WTC11 (cell line): Measurements from ENCODE around the gene SCUBE1. TPM values are rescaled to one million over a fixed set of nuclear protein-coding genes. Genes with fewer than 3 reads are reported as not detected.

Experiments
- ATAC-seq: fragments of 200-7000 bp; cut with Tn5 transposase; 2 replicates; pipeline ENCODE4 v1.10.0; 2021; ENCODE audit warnings: mild to moderate bottlenecking, moderate library complexity
- CTCF ChIA-PET: fragments of 300-600 bp; sonication (Branson Sonifier 250); formaldehyde crosslinking; loops from one replicate; lab custom pipeline; 2021; ENCODE audit warnings: antibody characterized with exemption; lab: Charles Lee
- POLR2A ChIA-PET: fragments of 350-600 bp; sonication (Branson Sonifier 250); formaldehyde crosslinking; loops from one replicate; lab custom pipeline; 2021; ENCODE audit warnings: antibody characterized with exemption; lab: Charles Lee
- DNase-seq: peaks from one replicate; pipeline ENCODE4 v3.0.0; 2021; ENCODE audit warnings: low spot score
- H3K27ac Mint-ChIP-seq: 2 replicates; pipeline ENCODE4 v1.8.0; 2021; ENCODE audit warnings: mixed read lengths
- H3K27me3 Mint-ChIP-seq: 2 replicates; pipeline ENCODE4 v1.8.0; 2021; ENCODE audit warnings: low read depth, mild to moderate bottlenecking, moderate library complexity, mixed read lengths
- H3K36me3 Mint-ChIP-seq: 2 replicates; pipeline ENCODE4 v1.8.0; 2021; ENCODE audit warnings: mixed read lengths
- H3K4me1 Mint-ChIP-seq: 2 replicates; pipeline ENCODE4 v1.8.0; 2022; ENCODE audit warnings: mixed read lengths
- H3K4me3 Mint-ChIP-seq: 2 replicates; pipeline ENCODE4 v1.8.0; 2021; ENCODE audit warnings: mild to moderate bottlenecking, moderate library complexity, mixed read lengths
- H3K9me3 Mint-ChIP-seq: 2 replicates; pipeline ENCODE4 v1.8.0; 2021; ENCODE audit warnings: mixed read lengths
- ELF4 ChIP-seq: sonication (generic); formaldehyde crosslinking; IDR thresholded peaks from 2 replicates; pipeline ENCODE4 v1.8.1; 2022; ENCODE audit warnings: low read depth, mild to moderate bottlenecking, moderate library complexity, missing genetic modification reagents
- ETV6 ChIP-seq: sonication (generic); formaldehyde crosslinking; IDR thresholded peaks from 2 replicates; pipeline ENCODE4 v1.8.1; 2022; ENCODE audit warnings: mild to moderate bottlenecking, missing genetic modification reagents
- JUN ChIP-seq: sonication (generic); formaldehyde crosslinking; IDR thresholded peaks from 2 replicates; pipeline ENCODE4 v1.8.0; 2023; ENCODE audit warnings: mild to moderate bottlenecking, missing genetic modification reagents
- NR3C1 ChIP-seq: sonication (generic); formaldehyde crosslinking; conservative IDR thresholded peaks from 2 replicates; pipeline ENCODE4 v1.8.1; 2023; ENCODE audit warnings: low read depth, mild to moderate bottlenecking, missing genetic modification reagents
- OVOL2 ChIP-seq: fragments of 250-450 bp; sonication (Bioruptor Pico); IDR thresholded peaks from 2 replicates; pipeline ENCODE4 v1.9.0; 2021; ENCODE audit warnings: mild to moderate bottlenecking, borderline replicate concordance
- RELA ChIP-seq: sonication (generic); formaldehyde crosslinking; IDR thresholded peaks from 2 replicates; pipeline ENCODE4 v1.8.1; 2022; ENCODE audit warnings: missing genetic modification reagents, mild to moderate bottlenecking, borderline replicate concordance
- SP1 ChIP-seq: sonication (generic); formaldehyde crosslinking; conservative IDR thresholded peaks from 2 replicates; pipeline ENCODE4 v1.8.1; 2022; ENCODE audit warnings: missing genetic modification reagents
- TEAD1 ChIP-seq: sonication (generic); formaldehyde crosslinking; IDR thresholded peaks from 2 replicates; pipeline ENCODE4 v1.8.0; 2022; ENCODE audit warnings: mild to moderate bottlenecking, missing genetic modification reagents
- ZNF416 ChIP-seq: fragments of 250-450 bp; sonication (Bioruptor Pico); IDR thresholded peaks from 2 replicates; pipeline ENCODE4 v1.9.0; 2021; ENCODE audit warnings: mild to moderate bottlenecking, inconsistent platforms
- total RNA-seq: library from RNA; stranded (reverse); gene quantifications from 3 replicates; pipeline ENCODE4 v1.2.3, GENCODE V29; 2021
- TF ChIP-seq, protein P1 (sequence below): sonication (generic); formaldehyde crosslinking; IDR thresholded peaks from 2 replicates; pipeline ENCODE4 v1.8.1; 2022; ENCODE audit warnings: mild to moderate bottlenecking, moderate library complexity, missing genetic modification reagents
- TF ChIP-seq, protein P2 (sequence below): sonication (generic); formaldehyde crosslinking; IDR thresholded peaks from 2 replicates; pipeline ENCODE4 v1.8.1; 2023; ENCODE audit warnings: mild to moderate bottlenecking, missing genetic modification reagents, moderate library complexity
- TF ChIP-seq, protein P3 (sequence below): sonication (generic); formaldehyde crosslinking; IDR thresholded peaks from 2 replicates; pipeline ENCODE4 v1.8.0; 2022; ENCODE audit warnings: missing genetic modification reagents
- TF ChIP-seq, protein P4 (sequence below): sonication (generic); formaldehyde crosslinking; IDR thresholded peaks from 2 replicates; pipeline ENCODE4 v1.8.0; 2022; ENCODE audit warnings: mild to moderate bottlenecking, missing genetic modification reagents
- TF ChIP-seq, protein P5 (sequence below): sonication (generic); formaldehyde crosslinking; conservative IDR thresholded peaks from 2 replicates; pipeline ENCODE4 v1.8.1; 2023; ENCODE audit warnings: mild to moderate bottlenecking, low read depth, missing genetic modification reagents, moderate library complexity
- TF ChIP-seq, protein P6 (sequence below): sonication (generic); formaldehyde crosslinking; IDR thresholded peaks from 2 replicates; pipeline ENCODE4 v1.8.0; 2023; ENCODE audit warnings: mild to moderate bottlenecking, missing genetic modification reagents
- TF ChIP-seq, protein P7 (sequence below): sonication (generic); formaldehyde crosslinking; IDR thresholded peaks from 2 replicates; pipeline ENCODE4 v1.8.0; 2023; ENCODE audit warnings: missing genetic modification reagents, mild to moderate bottlenecking, borderline replicate concordance

The SCUBE1 gene
- total RNA-seq, 1 experiment from 2014 or later: 6.9 TPM

DNA sequence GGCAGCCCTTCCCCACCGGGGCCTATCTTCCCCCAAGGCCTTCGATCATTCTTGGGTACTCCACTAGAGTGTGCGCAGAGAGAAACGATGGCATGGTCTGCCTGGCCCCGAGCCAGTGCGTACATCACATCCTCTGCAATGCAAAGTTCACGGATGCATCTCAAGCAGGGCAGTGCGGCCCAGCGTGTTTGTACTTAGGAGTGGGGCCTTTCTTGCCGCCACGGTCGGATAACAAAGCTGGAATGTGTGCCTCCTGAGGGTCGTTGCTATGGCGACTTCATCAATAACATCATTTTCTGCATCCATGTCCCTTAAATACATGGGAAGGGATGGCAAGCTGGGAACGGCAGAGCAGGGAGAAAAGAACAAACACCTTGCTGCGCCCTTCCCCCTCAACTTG, 73.9 kb downstream of the SCUBE1 start:
- no peaks in the 10 kb centered on the region for H3K27me3 Mint-ChIP-seq
- H3K27ac Mint-ChIP-seq: no peak overlapping the region
- DNase-seq: no peak
- peaks cover 12% of the 10 kb centered on the region for H3K4me1 Mint-ChIP-seq
- H3K4me3 Mint-ChIP-seq: no peak overlapping the region
- TF ChIP-seq NR3C1: no peak
- no peak for TF ChIP-seq TEAD1
- TF ChIP-seq JUN: no peak
- no peak for TF ChIP-seq RELA
- TF ChIP-seq, protein P1, sequence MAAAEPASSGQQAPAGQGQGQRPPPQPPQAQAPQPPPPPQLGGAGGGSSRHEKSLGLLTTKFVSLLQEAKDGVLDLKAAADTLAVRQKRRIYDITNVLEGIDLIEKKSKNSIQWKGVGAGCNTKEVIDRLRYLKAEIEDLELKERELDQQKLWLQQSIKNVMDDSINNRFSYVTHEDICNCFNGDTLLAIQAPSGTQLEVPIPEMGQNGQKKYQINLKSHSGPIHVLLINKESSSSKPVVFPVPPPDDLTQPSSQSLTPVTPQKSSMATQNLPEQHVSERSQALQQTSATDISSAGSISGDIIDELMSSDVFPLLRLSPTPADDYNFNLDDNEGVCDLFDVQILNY: no peak
- TF ChIP-seq OVOL2 (CRISPR knock-in tag): no peak
- TF ChIP-seq, all 79 proteins: peak for 0
- ChIA-PET POLR2A (interaction anchor here (0.5 kb wide), 1 partner anchor 93 kb away, joined by 4 read pairs; no protein-coding TSS in a partner anchor), CTCF (interaction anchor here (0.9 to 15.6 kb wide), 19 partner anchors 9 to 225 kb away, joined by 3 to 486 read pairs (median 8); partner anchors contain the start of genes SCUBE1 and TTLL12)
- no peak for ATAC-seq
- no peaks in the 10 kb centered on the region for H3K36me3 Mint-ChIP-seq
- H3K9me3 Mint-ChIP-seq: no peaks in the 10 kb centered on the region

DNA sequence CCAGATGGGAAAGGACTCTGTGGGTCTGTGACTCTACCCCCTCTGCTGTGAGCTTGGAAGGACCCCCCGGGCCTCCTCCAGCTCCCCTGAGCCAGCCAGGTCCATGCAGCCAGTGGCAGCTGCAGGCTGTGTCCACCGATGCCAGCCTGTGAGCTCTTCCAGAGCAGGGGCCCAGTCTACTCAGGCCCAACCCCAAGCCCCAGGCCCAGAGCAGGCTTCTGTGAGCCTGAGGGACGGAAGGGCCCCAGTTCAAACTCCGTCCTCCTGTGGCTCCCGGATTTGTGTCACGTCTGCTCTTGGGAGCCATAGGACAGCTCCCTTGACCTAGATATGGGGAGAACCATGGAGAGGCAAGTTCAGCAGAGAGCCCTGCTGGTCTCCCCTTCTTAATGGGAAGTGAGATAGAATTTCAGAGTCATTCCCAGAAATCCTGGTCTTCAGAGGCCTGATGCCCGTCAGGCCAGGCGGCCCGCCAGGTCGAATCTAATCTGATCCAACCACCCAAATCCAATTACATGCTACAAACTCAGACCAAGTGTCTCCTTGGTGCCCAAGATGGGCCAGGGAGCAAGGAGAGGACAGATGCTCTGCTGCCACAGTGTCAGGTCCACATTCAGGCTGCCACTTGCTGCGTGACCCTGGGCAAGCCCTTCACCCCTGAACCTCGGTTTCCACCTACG, 75.1 kb downstream of the SCUBE1 start:
- Mint-ChIP-seq H3K27me3 (no peaks in the 10 kb centered on the region), H3K27ac (no peak overlapping the region), H3K4me1 (peaks cover 9% of the 10 kb centered on the region), H3K36me3 (no peaks in the 10 kb centered on the region), H3K4me3 (no peak overlapping the region), H3K9me3 (no peaks in the 10 kb centered on the region)
- no peak for DNase-seq
- CTCF ChIA-PET: interaction anchor here (1.8 to 15.6 kb wide), 2 partner anchors 37 to 77 kb away, joined by 7 to 486 read pairs; partner anchors contain the start of gene SCUBE1
- POLR2A ChIA-PET: interaction anchor here (0.6 kb wide), 1 partner anchor 323 kb away, joined by 4 read pairs; no protein-coding TSS in a partner anchor
- ATAC-seq: no peak
- TF ChIP-seq, protein P2, sequence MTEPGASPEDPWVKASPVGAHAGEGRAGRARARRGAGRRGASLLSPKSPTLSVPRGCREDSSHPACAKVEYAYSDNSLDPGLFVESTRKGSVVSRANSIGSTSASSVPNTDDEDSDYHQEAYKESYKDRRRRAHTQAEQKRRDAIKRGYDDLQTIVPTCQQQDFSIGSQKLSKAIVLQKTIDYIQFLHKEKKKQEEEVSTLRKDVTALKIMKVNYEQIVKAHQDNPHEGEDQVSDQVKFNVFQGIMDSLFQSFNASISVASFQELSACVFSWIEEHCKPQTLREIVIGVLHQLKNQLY: no peak
- TF ChIP-seq, protein P3, sequence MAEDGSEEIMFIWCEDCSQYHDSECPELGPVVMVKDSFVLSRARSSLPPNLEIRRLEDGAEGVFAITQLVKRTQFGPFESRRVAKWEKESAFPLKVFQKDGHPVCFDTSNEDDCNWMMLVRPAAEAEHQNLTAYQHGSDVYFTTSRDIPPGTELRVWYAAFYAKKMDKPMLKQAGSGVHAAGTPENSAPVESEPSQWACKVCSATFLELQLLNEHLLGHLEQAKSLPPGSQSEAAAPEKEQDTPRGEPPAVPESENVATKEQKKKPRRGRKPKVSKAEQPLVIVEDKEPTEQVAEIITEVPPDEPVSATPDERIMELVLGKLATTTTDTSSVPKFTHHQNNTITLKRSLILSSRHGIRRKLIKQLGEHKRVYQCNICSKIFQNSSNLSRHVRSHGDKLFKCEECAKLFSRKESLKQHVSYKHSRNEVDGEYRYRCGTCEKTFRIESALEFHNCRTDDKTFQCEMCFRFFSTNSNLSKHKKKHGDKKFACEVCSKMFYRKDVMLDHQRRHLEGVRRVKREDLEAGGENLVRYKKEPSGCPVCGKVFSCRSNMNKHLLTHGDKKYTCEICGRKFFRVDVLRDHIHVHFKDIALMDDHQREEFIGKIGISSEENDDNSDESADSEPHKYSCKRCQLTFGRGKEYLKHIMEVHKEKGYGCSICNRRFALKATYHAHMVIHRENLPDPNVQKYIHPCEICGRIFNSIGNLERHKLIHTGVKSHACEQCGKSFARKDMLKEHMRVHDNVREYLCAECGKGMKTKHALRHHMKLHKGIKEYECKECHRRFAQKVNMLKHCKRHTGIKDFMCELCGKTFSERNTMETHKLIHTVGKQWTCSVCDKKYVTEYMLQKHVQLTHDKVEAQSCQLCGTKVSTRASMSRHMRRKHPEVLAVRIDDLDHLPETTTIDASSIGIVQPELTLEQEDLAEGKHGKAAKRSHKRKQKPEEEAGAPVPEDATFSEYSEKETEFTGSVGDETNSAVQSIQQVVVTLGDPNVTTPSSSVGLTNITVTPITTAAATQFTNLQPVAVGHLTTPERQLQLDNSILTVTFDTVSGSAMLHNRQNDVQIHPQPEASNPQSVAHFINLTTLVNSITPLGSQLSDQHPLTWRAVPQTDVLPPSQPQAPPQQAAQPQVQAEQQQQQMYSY (CRISPR knock-in tag): no peak
- no peak for TF ChIP-seq SP1 (CRISPR knock-in tag)
- no peak for TF ChIP-seq ELF4 (CRISPR knock-in tag)
- TF ChIP-seq ETV6 (CRISPR knock-in tag): no peak
- TF ChIP-seq, protein P4, sequence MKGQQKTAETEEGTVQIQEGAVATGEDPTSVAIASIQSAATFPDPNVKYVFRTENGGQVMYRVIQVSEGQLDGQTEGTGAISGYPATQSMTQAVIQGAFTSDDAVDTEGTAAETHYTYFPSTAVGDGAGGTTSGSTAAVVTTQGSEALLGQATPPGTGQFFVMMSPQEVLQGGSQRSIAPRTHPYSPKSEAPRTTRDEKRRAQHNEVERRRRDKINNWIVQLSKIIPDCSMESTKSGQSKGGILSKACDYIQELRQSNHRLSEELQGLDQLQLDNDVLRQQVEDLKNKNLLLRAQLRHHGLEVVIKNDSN (CRISPR knock-in tag): no peak
- TF ChIP-seq, protein P5, sequence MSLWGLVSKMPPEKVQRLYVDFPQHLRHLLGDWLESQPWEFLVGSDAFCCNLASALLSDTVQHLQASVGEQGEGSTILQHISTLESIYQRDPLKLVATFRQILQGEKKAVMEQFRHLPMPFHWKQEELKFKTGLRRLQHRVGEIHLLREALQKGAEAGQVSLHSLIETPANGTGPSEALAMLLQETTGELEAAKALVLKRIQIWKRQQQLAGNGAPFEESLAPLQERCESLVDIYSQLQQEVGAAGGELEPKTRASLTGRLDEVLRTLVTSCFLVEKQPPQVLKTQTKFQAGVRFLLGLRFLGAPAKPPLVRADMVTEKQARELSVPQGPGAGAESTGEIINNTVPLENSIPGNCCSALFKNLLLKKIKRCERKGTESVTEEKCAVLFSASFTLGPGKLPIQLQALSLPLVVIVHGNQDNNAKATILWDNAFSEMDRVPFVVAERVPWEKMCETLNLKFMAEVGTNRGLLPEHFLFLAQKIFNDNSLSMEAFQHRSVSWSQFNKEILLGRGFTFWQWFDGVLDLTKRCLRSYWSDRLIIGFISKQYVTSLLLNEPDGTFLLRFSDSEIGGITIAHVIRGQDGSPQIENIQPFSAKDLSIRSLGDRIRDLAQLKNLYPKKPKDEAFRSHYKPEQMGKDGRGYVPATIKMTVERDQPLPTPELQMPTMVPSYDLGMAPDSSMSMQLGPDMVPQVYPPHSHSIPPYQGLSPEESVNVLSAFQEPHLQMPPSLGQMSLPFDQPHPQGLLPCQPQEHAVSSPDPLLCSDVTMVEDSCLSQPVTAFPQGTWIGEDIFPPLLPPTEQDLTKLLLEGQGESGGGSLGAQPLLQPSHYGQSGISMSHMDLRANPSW (CRISPR knock-in tag): no peak
- no peak for TF ChIP-seq ZNF416 (CRISPR knock-in tag)
- TF ChIP-seq, protein P6, sequence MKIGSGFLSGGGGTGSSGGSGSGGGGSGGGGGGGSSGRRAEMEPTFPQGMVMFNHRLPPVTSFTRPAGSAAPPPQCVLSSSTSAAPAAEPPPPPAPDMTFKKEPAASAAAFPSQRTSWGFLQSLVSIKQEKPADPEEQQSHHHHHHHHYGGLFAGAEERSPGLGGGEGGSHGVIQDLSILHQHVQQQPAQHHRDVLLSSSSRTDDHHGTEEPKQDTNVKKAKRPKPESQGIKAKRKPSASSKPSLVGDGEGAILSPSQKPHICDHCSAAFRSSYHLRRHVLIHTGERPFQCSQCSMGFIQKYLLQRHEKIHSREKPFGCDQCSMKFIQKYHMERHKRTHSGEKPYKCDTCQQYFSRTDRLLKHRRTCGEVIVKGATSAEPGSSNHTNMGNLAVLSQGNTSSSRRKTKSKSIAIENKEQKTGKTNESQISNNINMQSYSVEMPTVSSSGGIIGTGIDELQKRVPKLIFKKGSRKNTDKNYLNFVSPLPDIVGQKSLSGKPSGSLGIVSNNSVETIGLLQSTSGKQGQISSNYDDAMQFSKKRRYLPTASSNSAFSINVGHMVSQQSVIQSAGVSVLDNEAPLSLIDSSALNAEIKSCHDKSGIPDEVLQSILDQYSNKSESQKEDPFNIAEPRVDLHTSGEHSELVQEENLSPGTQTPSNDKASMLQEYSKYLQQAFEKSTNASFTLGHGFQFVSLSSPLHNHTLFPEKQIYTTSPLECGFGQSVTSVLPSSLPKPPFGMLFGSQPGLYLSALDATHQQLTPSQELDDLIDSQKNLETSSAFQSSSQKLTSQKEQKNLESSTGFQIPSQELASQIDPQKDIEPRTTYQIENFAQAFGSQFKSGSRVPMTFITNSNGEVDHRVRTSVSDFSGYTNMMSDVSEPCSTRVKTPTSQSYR (CRISPR knock-in tag): no peak
- TF ChIP-seq, protein P7, sequence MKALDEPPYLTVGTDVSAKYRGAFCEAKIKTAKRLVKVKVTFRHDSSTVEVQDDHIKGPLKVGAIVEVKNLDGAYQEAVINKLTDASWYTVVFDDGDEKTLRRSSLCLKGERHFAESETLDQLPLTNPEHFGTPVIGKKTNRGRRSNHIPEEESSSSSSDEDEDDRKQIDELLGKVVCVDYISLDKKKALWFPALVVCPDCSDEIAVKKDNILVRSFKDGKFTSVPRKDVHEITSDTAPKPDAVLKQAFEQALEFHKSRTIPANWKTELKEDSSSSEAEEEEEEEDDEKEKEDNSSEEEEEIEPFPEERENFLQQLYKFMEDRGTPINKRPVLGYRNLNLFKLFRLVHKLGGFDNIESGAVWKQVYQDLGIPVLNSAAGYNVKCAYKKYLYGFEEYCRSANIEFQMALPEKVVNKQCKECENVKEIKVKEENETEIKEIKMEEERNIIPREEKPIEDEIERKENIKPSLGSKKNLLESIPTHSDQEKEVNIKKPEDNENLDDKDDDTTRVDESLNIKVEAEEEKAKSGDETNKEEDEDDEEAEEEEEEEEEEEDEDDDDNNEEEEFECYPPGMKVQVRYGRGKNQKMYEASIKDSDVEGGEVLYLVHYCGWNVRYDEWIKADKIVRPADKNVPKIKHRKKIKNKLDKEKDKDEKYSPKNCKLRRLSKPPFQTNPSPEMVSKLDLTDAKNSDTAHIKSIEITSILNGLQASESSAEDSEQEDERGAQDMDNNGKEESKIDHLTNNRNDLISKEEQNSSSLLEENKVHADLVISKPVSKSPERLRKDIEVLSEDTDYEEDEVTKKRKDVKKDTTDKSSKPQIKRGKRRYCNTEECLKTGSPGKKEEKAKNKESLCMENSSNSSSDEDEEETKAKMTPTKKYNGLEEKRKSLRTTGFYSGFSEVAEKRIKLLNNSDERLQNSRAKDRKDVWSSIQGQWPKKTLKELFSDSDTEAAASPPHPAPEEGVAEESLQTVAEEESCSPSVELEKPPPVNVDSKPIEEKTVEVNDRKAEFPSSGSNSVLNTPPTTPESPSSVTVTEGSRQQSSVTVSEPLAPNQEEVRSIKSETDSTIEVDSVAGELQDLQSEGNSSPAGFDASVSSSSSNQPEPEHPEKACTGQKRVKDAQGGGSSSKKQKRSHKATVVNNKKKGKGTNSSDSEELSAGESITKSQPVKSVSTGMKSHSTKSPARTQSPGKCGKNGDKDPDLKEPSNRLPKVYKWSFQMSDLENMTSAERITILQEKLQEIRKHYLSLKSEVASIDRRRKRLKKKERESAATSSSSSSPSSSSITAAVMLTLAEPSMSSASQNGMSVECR (CRISPR knock-in tag): no peak
